Gastrocnemius medialis (tissue), 4 donors: ENCODE data around the gene RIPPLY2. TPM values are rescaled to one million over a fixed set of nuclear protein-coding genes. Genes with fewer than 3 reads are reported as not detected.

Experiments
- ATAC-seq, 2 donors: fragments of 150-250 bp; one replicate each; pipeline ENCODE4 v1.9.1; 2016
- DNase-seq, 2 donors: peaks; one replicate each; pipeline ENCODE4 v3.0.0-alpha.2; 2019
- H3K27ac ChIP-seq, 4 donors: fragments of 200-600 bp; sonication (generic); 1 replicate in 1 of 4; 2 replicates in 3 of 4; pipeline ENCODE4 v1.5.1; 2016 to 2018; ENCODE audit warnings: mild to moderate bottlenecking in 2 of 4, moderate library complexity in 1 of 4
- H3K27me3 ChIP-seq, 3 donors: fragments of 200-600 bp; sonication (generic) in 2 of 3; 1 replicate in 1 of 3; 2 replicates in 2 of 3; pipeline versions ENCODE4 v1.5.1 to v1.6.0; 2016 to 2019; ENCODE audit warnings: mild to moderate bottlenecking in 1 of 3, moderate library complexity in 1 of 3
- H3K36me3 ChIP-seq, 2 donors: fragments of 200-600 bp; sonication (generic) in 1 of 2; one replicate each; pipeline ENCODE4 v1.5.1; 2017 to 2018
- H3K4me1 ChIP-seq, 2 donors: fragments of 200-600 bp; sonication (generic) in 1 of 2; one replicate each; pipeline ENCODE4 v1.5.1; 2016 to 2017; ENCODE audit warnings: mild to moderate bottlenecking in 2 of 2
- H3K4me3 ChIP-seq, 4 donors: fragments of 200-600 bp; sonication (generic) in 3 of 4; 1 replicate in 1 of 4; 2 replicates in 3 of 4; pipeline ENCODE4 v1.5.1; 2016 to 2019; ENCODE audit warnings: mild to moderate bottlenecking in 2 of 4
- H3K9me3 ChIP-seq, 3 donors: fragments of 200-600 bp; sonication (generic) in 2 of 3; 1 replicate in 1 of 3; 2 replicates in 2 of 3; pipeline ENCODE4 v1.5.1; 2016 to 2019
- CTCF ChIP-seq, 5 experiments: fragments of 450-650 bp in 3 of 5; fragments of 200-600 bp in 2 of 5; sonication (generic) in 2 of 5; IDR thresholded peaks in 4 of 5; conservative IDR thresholded peaks in 1 of 5; 1 replicate in 4 of 5; 2 replicates in 1 of 5; pipeline ENCODE4 v1.5.1; 2016 to 2019; ENCODE audit warnings: antibody characterized with exemption in 5 of 5, mild to moderate bottlenecking in 3 of 5, moderate library complexity in 3 of 5
- POLR2A ChIP-seq, 2 donors: fragments of 450-650 bp; IDR thresholded peaks; one replicate each; pipeline ENCODE4 v1.6.1; 2017; ENCODE audit warnings: antibody characterized with exemption in 2 of 2, mild to moderate bottlenecking in 2 of 2, moderate library complexity in 2 of 2
- in situ Hi-C, 4 donors: fragments of 200-750 bp; cut with MboI; loops; one replicate each; pipeline versions ENCODE4 v1.15.0 to v1.8.0; 2017; ENCODE audit warnings: low sequenced_read_pairs in 4 of 4
- intact Hi-C: fragments of 100-400 bp; cut with DNase I; formaldehyde crosslinking; loops from one replicate; pipeline ENCODE4 v1.15.1; 2023; ENCODE audit warnings: low total_unique reads
- total RNA-seq, 4 donors: library from RNA; depleted of rRNA; stranded (reverse); fragments of >200 nt; gene quantifications; one replicate each; pipeline versions ENCODE4 v1.1.0 to v1.2.3, GENCODE V29; 2016

Gene RIPPLY2
- total RNA-seq, 4 donors from 2014 or later = not detected

- no peak for DNase-seq
- Histone ChIP-seq H3K36me3 (no peaks in the 10 kb centered on the region), H3K27ac (no peak overlapping the region), H3K4me3 (no peak overlapping the region), H3K9me3 (no peaks in the 10 kb centered on the region), H3K27me3 (no peaks in the 10 kb centered on the region), H3K4me1 (peaks cover 0 to 5% of the 10 kb centered on the region in 2 donors)
- TF ChIP-seq POLR2A (IDR thresholded peaks at IDR 0.05) (no peak), CTCF (IDR thresholded peaks at IDR 0.05 in 4 of 5, conservative IDR thresholded peaks at IDR 0.05 in 1 of 5) (no peak)
- intact Hi-C loops = loop anchor here (2.0 to 10.0 kb wide), 2 partner anchors 335 to 889 kb away; no protein-coding TSS in a partner anchor
- ATAC-seq = no peak
- in situ Hi-C loops = loop anchor here in 3 of 4 donors (25.0 kb wide), 1 partner anchor 326 kb away; no protein-coding TSS in a partner anchor
Measured at GRCh38 chr6:83885984-83886383, 32.8 kb downstream of the RIPPLY2 start.

- ATAC-seq = no peak
- H3K4me3 ChIP-seq = no peak overlapping the region
- H3K27me3 ChIP-seq = no peaks in the 10 kb centered on the region
- H3K4me1 ChIP-seq = peaks cover 0 to 2% of the 10 kb centered on the region in 2 donors
- intact Hi-C loops (loop anchor here (10.0 kb wide), 1 partner anchor 885 kb away; no protein-coding TSS in a partner anchor), in situ Hi-C loops (loop anchor here in 3 of 4 donors (25.0 kb wide), 1 partner anchor 323 kb away; no protein-coding TSS in a partner anchor)
- DNase-seq = no peak
- TF ChIP-seq POLR2A (IDR thresholded peaks at IDR 0.05) (no peak), CTCF (IDR thresholded peaks at IDR 0.05 in 4 of 5, conservative IDR thresholded peaks at IDR 0.05 in 1 of 5) (no peak)
- no peak overlapping the region for H3K27ac ChIP-seq
- H3K9me3 ChIP-seq = no peaks in the 10 kb centered on the region
- H3K36me3 ChIP-seq = peaks cover 0 to 4% of the 10 kb centered on the region in 2 donors
Measured at GRCh38 chr6:83889621-83890020, 36.5 kb downstream of the RIPPLY2 start.

DNA sequence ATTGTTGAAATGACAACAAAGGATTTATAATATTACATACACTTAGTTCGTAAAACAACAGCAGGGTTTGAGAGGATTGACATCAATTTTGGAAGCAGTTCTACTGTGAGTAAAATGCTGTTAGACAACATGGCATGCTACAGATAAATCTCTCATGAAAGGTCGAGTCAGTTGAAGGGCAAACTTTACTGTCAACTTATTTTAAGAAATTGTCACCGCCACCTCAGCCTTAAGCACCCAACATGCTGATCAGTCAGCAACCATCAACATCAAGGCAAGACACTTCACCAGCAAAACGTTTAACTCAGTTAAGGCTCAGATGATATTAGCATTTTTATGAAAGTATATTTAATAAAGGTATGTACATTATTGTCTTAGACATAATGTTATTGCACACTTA lies 37.4 kb downstream of the RIPPLY2 start:
- H3K36me3 ChIP-seq = peaks cover 0 to 4% of the 10 kb centered on the region in 2 donors
- H3K27me3 ChIP-seq = no peaks in the 10 kb centered on the region
- H3K4me3 ChIP-seq = no peak overlapping the region
- in situ Hi-C loops = loop anchor here in 3 of 4 donors (25.0 kb wide), 1 partner anchor 322 kb away; no protein-coding TSS in a partner anchor
- DNase-seq (no peak), ATAC-seq (no peak)
- H3K9me3 ChIP-seq = no peaks in the 10 kb centered on the region
- H3K27ac ChIP-seq = no peak overlapping the region
- TF ChIP-seq POLR2A (IDR thresholded peaks at IDR 0.05) = no peak
- TF ChIP-seq CTCF (IDR thresholded peaks at IDR 0.05 in 4 of 5, conservative IDR thresholded peaks at IDR 0.05 in 1 of 5) = no peak
- no peaks in the 10 kb centered on the region for H3K4me1 ChIP-seq
- intact Hi-C loops = no loop called here

- intact Hi-C loops (no loop called here), in situ Hi-C loops (loop anchor here in 3 of 4 donors (25.0 kb wide), 1 partner anchor 321 kb away; no protein-coding TSS in a partner anchor)
- Histone ChIP-seq H3K4me1 (no peaks in the 10 kb centered on the region), H3K4me3 (no peak overlapping the region), H3K27ac (no peak overlapping the region), H3K36me3 (peaks cover 0 to 4% of the 10 kb centered on the region in 2 donors), H3K27me3 (no peaks in the 10 kb centered on the region), H3K9me3 (no peaks in the 10 kb centered on the region)
- DNase-seq (no peak), ATAC-seq (no peak)
- no peak for TF ChIP-seq CTCF (IDR thresholded peaks at IDR 0.05 in 4 of 5, conservative IDR thresholded peaks at IDR 0.05 in 1 of 5)
- TF ChIP-seq POLR2A (IDR thresholded peaks at IDR 0.05) = no peak
Measured at GRCh38 chr6:83891586-83891985, 38.4 kb downstream of the RIPPLY2 start.
